K562 (cell line): ENCODE results near the gene MRPL28. TPM values are rescaled to one million over a fixed set of nuclear protein-coding genes. Genes with fewer than 3 reads are reported as not detected.

ENCODE experiments used
- CHD1 ChIP-seq: fragments of 200-600 bp; sonication (generic); IDR thresholded peaks from one replicate; pipeline ENCODE4 v1.6.1; 2012; ENCODE audit warnings: mild to moderate bottlenecking, moderate library complexity, low read length, inconsistent platforms
- GTF2F1 ChIP-seq: IDR thresholded peaks from 2 replicates; pipeline ENCODE4 v1.6.1; 2011; ENCODE audit warnings: low read depth, low read length, improper control_type of control experiment
- MAZ ChIP-seq, 2 experiments: fragments of 450-650 bp in 1 of 2; sonication (generic) in 1 of 2; formaldehyde crosslinking; IDR thresholded peaks in 1 of 2; conservative IDR thresholded peaks in 1 of 2; 2 replicates each; pipeline versions ENCODE4 v1.4.0 to v1.5.0; 2020; ENCODE audit warnings: mild to moderate bottlenecking in 1 of 2, missing genetic modification reagents in 1 of 2
- MGA ChIP-seq: fragments of 450-650 bp; IDR thresholded peaks from 2 replicates; pipeline ENCODE4 v1.6.1; 2016; ENCODE audit warnings: mild to moderate bottlenecking, moderate library complexity
- MTA2 ChIP-seq: fragments of 450-650 bp; IDR thresholded peaks from 2 replicates; pipeline ENCODE4 v1.6.1; 2016; ENCODE audit warnings: low read depth
- NFRKB ChIP-seq: fragments of 450-650 bp; IDR thresholded peaks from 2 replicates; pipeline ENCODE4 v1.6.1; 2016; ENCODE audit warnings: low read depth
- SMAD4 ChIP-seq: fragments of 250-450 bp; sonication (Bioruptor Pico); conservative IDR thresholded peaks from 2 replicates; pipeline ENCODE4 v1.8.0; 2021; ENCODE audit warnings: inconsistent platforms, mild to moderate bottlenecking, moderate library complexity
- TAF7 ChIP-seq: fragments of 450-650 bp; IDR thresholded peaks from 2 replicates; pipeline ENCODE4 v1.6.1; 2016; ENCODE audit warnings: missing genetic modification characterization, missing compliant biosample characterization
- USF1 ChIP-seq: sonication (generic); formaldehyde crosslinking; IDR thresholded peaks from 2 replicates; pipeline ENCODE4 v1.9.0; 2022; ENCODE audit warnings: mild to moderate bottlenecking, missing genetic modification reagents
- ZNF592 ChIP-seq: fragments of 450-650 bp; IDR thresholded peaks from 2 replicates; pipeline ENCODE4 v1.6.1; 2017; ENCODE audit warnings: antibody characterized with exemption, mild to moderate bottlenecking
- ZNF778 ChIP-seq: fragments of 450-650 bp; formaldehyde crosslinking; IDR thresholded peaks from 2 replicates; pipeline ENCODE4 v1.4.0; 2020; ENCODE audit warnings: mild to moderate bottlenecking, moderate library complexity
- polyA plus RNA-seq, 8 experiments: library from polyadenylated mRNA; depleted of rRNA in 4 of 8; stranded (reverse) in 5 of 8; unstranded in 3 of 8; fragments of >200 nt; fragmentation: Nextera tagmentation in 2 of 8; fragmentation: Illumina TruSeq in 1 of 8; extraction: Ambion mirVana in 2 of 8; extraction: Trizol in 1 of 8; gene quantifications; 2 replicates each; pipeline versions ENCODE4 v1.2.1 to v1.2.3, GENCODE V29; 2011 to 2014; ENCODE audit warnings: inconsistent platforms in 1 of 8, missing spikeins in 1 of 8
- total RNA-seq, 7 experiments: library from RNA; depleted of rRNA in 6 of 7; stranded (reverse); fragments of >200 nt in 6 of 7; fragmentation: Illumina TruSeq in 2 of 7; extraction: Trizol in 2 of 7; gene quantifications; 2 replicates each; pipeline versions ENCODE4 v1.2.1 to v1.2.3, GENCODE V29; 2011 to 2021; ENCODE audit warnings: low replicate concordance in 1 of 7

MRPL28 gene
- total and polyA plus RNA-seq, 9 of the 15 experiments (the other 6 are each of a cell fraction or from before 2014, with no cell fraction given) = 2.5 to 323 (median 175) TPM

GRCh38 chr16:396605-397004, 26.3 kb upstream of the MRPL28 start (continued):
- peak; percentile 86 for TF ChIP-seq MGA
- TF ChIP-seq ZNF778 (CRISPR knock-in tag) = no peak
- TF ChIP-seq MAZ (CRISPR knock-in tag; conservative IDR thresholded peaks at IDR 0.05 in 1 of 2, IDR thresholded peaks at IDR 0.05 in 1 of 2) = peak; percentile 11 to 75; a peak in 3 of 4 replicates
- TF ChIP-seq GTF2F1 = 0 out of 2 replicates have a peak, but pooled peaks have one; percentile 49
- TF ChIP-seq ZNF592 = 0 out of 2 replicates have a peak, but pooled peaks have one; percentile 8
- TF ChIP-seq NFRKB = peak; percentile 84
- peak; percentile 82 for TF ChIP-seq USF1
- TF ChIP-seq CHD1 = peak; percentile 30
- peak; percentile 8; the same call in 1 of the 2 replicates for TF ChIP-seq SMAD4 (CRISPR knock-in tag)
- TF ChIP-seq TAF7 (tag) = 0 out of 2 replicates have a peak, but pooled peaks have one; percentile 46
- peak; percentile 33; the same call in 1 of the 2 replicates for TF ChIP-seq MTA2
